Endothelial cell of umbilical vein (primary cell): ENCODE data around the gene EFNA4. TPM values are rescaled to one million over a fixed set of nuclear protein-coding genes. Genes with fewer than 3 reads are reported as not detected.

Source experiments
- BruUV-seq: library from RNA; stranded (reverse); fragments of 400-500 nt; replicated peaks from 2 replicates; lab custom pipeline; 2021; lab: Mats Ljungman, UMichigan
- CTCF ChIA-PET: fragments of 300-600, 350-600 bp; sonication (Branson Sonifier 250); formaldehyde crosslinking; loops from one replicate; lab custom pipeline; 2021; ENCODE audit warnings: antibody characterized with exemption, inconsistent platforms; lab: Charles Lee
- POLR2A ChIA-PET: fragments of 300-600, 350-600 bp; sonication (Branson Sonifier 250); formaldehyde crosslinking; loops from one replicate; lab custom pipeline; 2021; ENCODE audit warnings: antibody characterized with exemption, inconsistent platforms; lab: Charles Lee
- DNase-seq: peaks from one replicate; pipeline ENCODE4 v3.0.0-alpha.2; 2011; ENCODE audit warnings: low read depth, low spot score
- FAIRE-seq: peaks from 2 replicates; lab custom pipeline; 2011; peaks lifted over from hg19 to GRCh38; lab: Jason Lieb, UNC
- H2AFZ ChIP-seq: 2 replicates; pipeline ENCODE4 v1.6.0; 2012; ENCODE audit warnings: low read depth, low read length, control low read depth, inconsistent platforms
- H3K27ac ChIP-seq: 2 replicates; pipeline ENCODE4 v1.5.1; 2011; ENCODE audit warnings: low read depth, mild to moderate bottlenecking, control low read depth, low read length, moderate library complexity; ENCODE audit not compliant: insufficient read depth
- H3K27me3 ChIP-seq, 2 experiments: 2 replicates each; pipeline versions ENCODE4 v1.6.0 to v1.6.1; 2011; ENCODE audit warnings: low read length in 2 of 2, mixed read lengths in 1 of 2; ENCODE audit not compliant: control insufficient read depth in 2 of 2, insufficient read depth in 2 of 2
- H3K36me3 ChIP-seq, 2 experiments: 2 replicates in 1 of 2; 3 replicates in 1 of 2; pipeline ENCODE4 v1.5.1; 2011; ENCODE audit warnings: low read length in 2 of 2, mild to moderate bottlenecking in 1 of 2, moderate library complexity in 1 of 2; ENCODE audit not compliant: control insufficient read depth in 2 of 2, insufficient read depth in 2 of 2; ENCODE audit errors: extremely low read depth in 1 of 2
- H3K4me1 ChIP-seq: 3 replicates; pipeline ENCODE4 v1.5.1; 2011; ENCODE audit warnings: mild to moderate bottlenecking, low read length; ENCODE audit not compliant: control insufficient read depth, insufficient read depth; ENCODE audit errors: extremely low read depth
- H3K4me2 ChIP-seq: 2 replicates; pipeline ENCODE4 v1.6.1; 2011; ENCODE audit warnings: low read length, control low read depth, mixed read lengths; ENCODE audit not compliant: insufficient read depth
- H3K4me3 ChIP-seq, 3 experiments: fragments of 200-600 bp in 1 of 3; sonication (generic), shearing (Covaris generic) in 1 of 3; replicated peaks in 1 of 3; 2 replicates each; pipeline ENCODE4 v1.5.1; 2011 to 2016; ENCODE audit warnings: control low read depth in 3 of 3, low read length in 3 of 3, mild to moderate bottlenecking in 2 of 3, inconsistent platforms in 1 of 3, low read depth in 1 of 3, moderate library complexity in 1 of 3; ENCODE audit not compliant: insufficient read depth in 1 of 3
- H3K79me2 ChIP-seq: 2 replicates; pipeline ENCODE4 v1.6.0; 2012; ENCODE audit warnings: low read length, inconsistent platforms; ENCODE audit not compliant: control insufficient read depth, insufficient read depth
- H3K9ac ChIP-seq: replicated peaks from 2 replicates; pipeline ENCODE3; 2011; ENCODE audit warnings: low read length, control low read depth; ENCODE audit not compliant: insufficient read depth; ENCODE audit errors: extremely low read depth
- H3K9me1 ChIP-seq: replicated peaks from 3 replicates; pipeline ENCODE4 v1.6.0; 2011; ENCODE audit warnings: mild to moderate bottlenecking, low read length; ENCODE audit not compliant: control insufficient read depth, insufficient read depth; ENCODE audit errors: extremely low read depth
- H3K9me3 ChIP-seq: replicated peaks from 2 replicates; pipeline ENCODE4 v1.5.1; 2012; ENCODE audit warnings: low read length, inconsistent platforms; ENCODE audit not compliant: control insufficient read depth, insufficient read depth
- H4K20me1 ChIP-seq: replicated peaks from 2 replicates; pipeline ENCODE3; 2011; ENCODE audit warnings: mild to moderate bottlenecking, low read length; ENCODE audit not compliant: control insufficient read depth, insufficient read depth; ENCODE audit errors: extremely low read depth
- EZH2 ChIP-seq: IDR thresholded peaks from 2 replicates; pipeline ENCODE4 v1.6.1; 2012; ENCODE audit warnings: borderline replicate concordance, low read depth, mild to moderate bottlenecking, moderate library complexity, low read length, inconsistent platforms; ENCODE audit not compliant: severe bottlenecking
- FOS ChIP-seq: IDR thresholded peaks from 2 replicates; pipeline ENCODE4 v1.6.1; 2011; ENCODE audit warnings: mild to moderate bottlenecking, low read length, moderate library complexity, borderline replicate concordance; ENCODE audit not compliant: insufficient read depth
- GATA2 ChIP-seq: IDR thresholded peaks from 2 replicates; pipeline ENCODE4 v1.7.0; 2011; ENCODE audit warnings: low read depth, mild to moderate bottlenecking, moderate library complexity, mixed read lengths, low read length; ENCODE audit not compliant: insufficient read length, insufficient read depth
- JUN ChIP-seq: IDR thresholded peaks from 2 replicates; pipeline ENCODE4 v1.6.1; 2011; ENCODE audit warnings: borderline replicate concordance, low read depth; ENCODE audit not compliant: insufficient read length, insufficient read depth
- MYC ChIP-seq: IDR thresholded peaks from one replicate; pipeline ENCODE4 v1.6.1; 2011; ENCODE audit warnings: mild to moderate bottlenecking, low read depth, low read length
- POLR2A ChIP-seq: IDR thresholded peaks from 2 replicates; pipeline ENCODE4 v1.6.1; 2012; ENCODE audit warnings: low read depth, mild to moderate bottlenecking, control low read depth, low read length
- POLR2AphosphoS5 ChIP-seq: IDR thresholded peaks from 2 replicates; pipeline ENCODE4 v1.6.1; 2012; ENCODE audit warnings: low read depth, mild to moderate bottlenecking, control low read depth, low read length, moderate library complexity; ENCODE audit not compliant: insufficient read depth
- dilution Hi-C: fragments of 300-500 bp; cut with MboI; formaldehyde crosslinking; loops from one replicate; pipeline ENCODE4 v1.15.0; 2019; ENCODE audit warnings: low sequenced_read_pairs; ENCODE audit not compliant: extremely low pct_ligation_motif_present
- intact Hi-C: fragments of 100-400 bp; cut with micrococcal nuclease; formaldehyde crosslinking; loops from one replicate; pipeline ENCODE4 v1.10.0; 2022
- polyA plus RNA-seq, 4 experiments: library from polyadenylated mRNA; depleted of rRNA in 3 of 4; stranded (reverse) in 3 of 4; unstranded in 1 of 4; fragments of >200 nt; gene quantifications; 2 replicates each; pipeline versions ENCODE4 v1.2.1 to v1.2.3, GENCODE V29; 2011 to 2012; ENCODE audit warnings: missing spikeins in 1 of 4
- total RNA-seq: library from RNA; stranded (reverse); gene quantifications from 2 replicates; pipeline ENCODE4 v1.2.3, GENCODE V29; 2021
- TF ChIP-seq, protein P1 (sequence below): IDR thresholded peaks from 2 replicates; pipeline ENCODE4 v1.6.1; 2011; ENCODE audit not compliant: insufficient read depth, insufficient read length
- TF ChIP-seq, protein P2 (sequence below), 2 donors: IDR thresholded peaks; 1 replicate in 1 of 2; 2 replicates in 1 of 2; pipeline ENCODE4 v1.5.1; 2011; ENCODE audit warnings: low read length in 2 of 2, mild to moderate bottlenecking in 2 of 2, moderate library complexity in 2 of 2, control low read depth in 1 of 2, inconsistent platforms in 1 of 2, low read depth in 1 of 2; ENCODE audit not compliant: insufficient read depth in 1 of 2; ENCODE audit errors: extremely low read depth in 1 of 2

The EFNA4 gene
- total and polyA plus RNA-seq, 2 donors (not counting 3 experiments of a cell fraction or from before 2014, with no cell fraction given), result 16.5 to 25.2 TPM

DNA sequence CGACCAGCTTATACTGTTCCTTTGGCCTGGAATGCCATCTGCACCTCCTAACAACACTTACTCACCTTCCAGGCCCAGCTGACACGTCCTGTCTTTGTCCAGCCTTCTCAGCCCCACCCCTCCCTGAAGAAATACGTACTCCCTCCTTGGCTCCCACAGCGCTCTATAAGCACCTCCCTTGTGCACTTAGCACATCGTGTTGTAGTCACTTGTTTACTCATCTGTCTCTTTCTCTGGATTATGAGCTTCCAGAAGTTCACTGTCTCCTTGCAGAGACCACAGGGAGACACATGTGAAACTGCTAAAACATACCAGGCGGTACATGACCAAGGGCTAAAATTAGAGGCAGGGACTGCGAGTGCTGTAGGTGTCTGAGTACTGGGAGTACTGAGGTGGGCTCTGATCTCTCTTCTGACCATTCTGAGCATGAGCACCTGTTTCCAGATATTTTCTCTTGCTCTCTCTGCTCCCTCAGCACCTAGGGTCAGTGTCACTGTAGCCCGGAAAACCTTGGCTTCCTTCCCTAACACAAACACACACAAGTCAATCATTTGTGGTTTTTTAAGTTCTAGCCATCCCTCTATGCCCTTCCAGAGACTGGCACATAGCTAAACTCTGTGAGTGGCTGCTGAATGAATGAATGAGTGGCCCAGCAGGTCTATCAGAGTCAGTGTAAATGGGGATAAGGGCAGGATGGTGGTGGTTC lies 24.8 kb upstream of the EFNA4 start:
- no peak overlapping the region for H3K27ac ChIP-seq
- DNase-seq, result no peak
- H3K4me2 ChIP-seq, result no peak overlapping the region
- no peaks in the 10 kb centered on the region for H3K79me2 ChIP-seq
- TF ChIP-seq GATA2, result no peak
- no peak for TF ChIP-seq FOS
- no peak for TF ChIP-seq EZH2
- TF ChIP-seq, protein P1, sequence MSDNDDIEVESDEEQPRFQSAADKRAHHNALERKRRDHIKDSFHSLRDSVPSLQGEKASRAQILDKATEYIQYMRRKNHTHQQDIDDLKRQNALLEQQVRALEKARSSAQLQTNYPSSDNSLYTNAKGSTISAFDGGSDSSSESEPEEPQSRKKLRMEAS, result no peak
- TF ChIP-seq MYC, result no peak
- no peak for TF ChIP-seq JUN
- TF ChIP-seq, protein P2, sequence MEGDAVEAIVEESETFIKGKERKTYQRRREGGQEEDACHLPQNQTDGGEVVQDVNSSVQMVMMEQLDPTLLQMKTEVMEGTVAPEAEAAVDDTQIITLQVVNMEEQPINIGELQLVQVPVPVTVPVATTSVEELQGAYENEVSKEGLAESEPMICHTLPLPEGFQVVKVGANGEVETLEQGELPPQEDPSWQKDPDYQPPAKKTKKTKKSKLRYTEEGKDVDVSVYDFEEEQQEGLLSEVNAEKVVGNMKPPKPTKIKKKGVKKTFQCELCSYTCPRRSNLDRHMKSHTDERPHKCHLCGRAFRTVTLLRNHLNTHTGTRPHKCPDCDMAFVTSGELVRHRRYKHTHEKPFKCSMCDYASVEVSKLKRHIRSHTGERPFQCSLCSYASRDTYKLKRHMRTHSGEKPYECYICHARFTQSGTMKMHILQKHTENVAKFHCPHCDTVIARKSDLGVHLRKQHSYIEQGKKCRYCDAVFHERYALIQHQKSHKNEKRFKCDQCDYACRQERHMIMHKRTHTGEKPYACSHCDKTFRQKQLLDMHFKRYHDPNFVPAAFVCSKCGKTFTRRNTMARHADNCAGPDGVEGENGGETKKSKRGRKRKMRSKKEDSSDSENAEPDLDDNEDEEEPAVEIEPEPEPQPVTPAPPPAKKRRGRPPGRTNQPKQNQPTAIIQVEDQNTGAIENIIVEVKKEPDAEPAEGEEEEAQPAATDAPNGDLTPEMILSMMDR (IDR thresholded peaks at IDR 0.05; ENCODE audit: extremely low read depth in 1 of 2, insufficient read depth in 1 of 2, low read depth in 1 of 2, low read length in 2 of 2), result no peak
- TF ChIP-seq POLR2A, result no peak
- no peak for TF ChIP-seq POLR2AphosphoS5
- H3K36me3 ChIP-seq, result no peaks in the 10 kb centered on the region
- no peaks in the 10 kb centered on the region for H3K9me1 ChIP-seq
- intact Hi-C loops, result no loop called here
- POLR2A ChIA-PET, result no interaction called here
- CTCF ChIA-PET, result interaction anchor here (1.1 to 3.2 kb wide), 3 partner anchors 12 to 25 kb away, joined by 4 to 20 read pairs (median 6); partner anchors contain the start of gene ADAM15
- H3K4me1 ChIP-seq, result peaks cover 4% of the 10 kb centered on the region
- H3K27me3 ChIP-seq, result peaks cover 0 to 5% of the 10 kb centered on the region in 2 experiments
- BruUV-seq, result no TSS peak
- no peaks in the 10 kb centered on the region for H4K20me1 ChIP-seq
- H3K4me3 ChIP-seq, result no peak overlapping the region
- peak; percentile 24 for FAIRE-seq
- H3K9ac ChIP-seq, result no peak overlapping the region
- dilution Hi-C loops, result no loop called here
- no peak overlapping the region for H2AFZ ChIP-seq
- no peaks in the 10 kb centered on the region for H3K9me3 ChIP-seq
